ENCODE measurements around the gene CD34.

- TF ChIP-seq EZH2 (IDR thresholded peaks at IDR 0.05; ENCODE audit: insufficient read depth, poor library complexity, severe bottlenecking): no peak
- TF ChIP-seq EZH2phosphoT487 (IDR thresholded peaks at IDR 0.05; ENCODE audit: insufficient read depth, low read depth): no peak
These were observed 16.1 kb upstream of the CD34 start for GRCh38 chr1:207926984-207927383.
